Measurements from ENCODE around the gene CPNE2.

Gene CPNE2

GRCh38 chr16:57140931-57141668, 48.7 kb downstream of the CPNE2 start:
- DNase-seq (ENCODE audit: low spot score): no peak
- no peak for TF ChIP-seq CTCF (IDR thresholded peaks at IDR 0.05; ENCODE audit: extremely low read depth, insufficient read depth, missing control alignments)

GRCh38 chr16:57141822-57142631, 49.6 kb downstream of the CPNE2 start:
- in situ Hi-C loops (cut with MboI; ENCODE audit: low pct_unique_long_range_greater_than_20kb, low sequenced_read_pairs, unreplicated experiment): no loop called here
- peak; percentile 58 for DNase-seq (ENCODE audit: low spot score)
- TF ChIP-seq CTCF (IDR thresholded peaks at IDR 0.05; ENCODE audit: extremely low read depth, insufficient read depth, missing control alignments): no peak

More at GRCh38 chr16:57140931-57141668, 48.7 kb downstream of the CPNE2 start:
- in situ Hi-C loops (cut with MboI; ENCODE audit: low pct_unique_long_range_greater_than_20kb, low sequenced_read_pairs, unreplicated experiment): no loop called here

- TF ChIP-seq CTCF (IDR thresholded peaks at IDR 0.05; ENCODE audit: extremely low read depth, insufficient read depth, missing control alignments): no peak
- no peak for DNase-seq (ENCODE audit: low spot score)
- in situ Hi-C loops (cut with MboI; ENCODE audit: low pct_unique_long_range_greater_than_20kb, low sequenced_read_pairs, unreplicated experiment): no loop called here
Measured at GRCh38 chr16:57143149-57143921, 51.0 kb downstream of the CPNE2 start.

- in situ Hi-C loops (cut with MboI; ENCODE audit: low pct_unique_long_range_greater_than_20kb, low sequenced_read_pairs, unreplicated experiment): no loop called here
Measured at GRCh38 chr16:57144027-57144426, 51.6 kb downstream of the CPNE2 start.

GRCh38 chr16:57145046-57146021, 53.0 kb downstream of the CPNE2 start:
- in situ Hi-C loops (cut with MboI; ENCODE audit: low pct_unique_long_range_greater_than_20kb, low sequenced_read_pairs, unreplicated experiment): no loop called here
- TF ChIP-seq CTCF (IDR thresholded peaks at IDR 0.05; ENCODE audit: extremely low read depth, insufficient read depth, missing control alignments): no peak

More at GRCh38 chr16:57144027-57144426, 51.6 kb downstream of the CPNE2 start:
- TF ChIP-seq CTCF (IDR thresholded peaks at IDR 0.05; ENCODE audit: extremely low read depth, insufficient read depth, missing control alignments): no peak
- DNase-seq (ENCODE audit: low spot score): no peak

More at GRCh38 chr16:57145046-57146021, 53.0 kb downstream of the CPNE2 start:
- DNase-seq (ENCODE audit: low spot score): no peak
